HG02973 (cell line): ENCODE results near the gene CBARP.

Source experiments
- ATAC-seq: cut with Tn5 transposase; IDR thresholded peaks from one replicate; pipeline ENCODE4 v1.9.1; 2021; ENCODE audit warnings: moderate library complexity; ENCODE audit not compliant: unreplicated experiment

Gene CBARP, protein sequence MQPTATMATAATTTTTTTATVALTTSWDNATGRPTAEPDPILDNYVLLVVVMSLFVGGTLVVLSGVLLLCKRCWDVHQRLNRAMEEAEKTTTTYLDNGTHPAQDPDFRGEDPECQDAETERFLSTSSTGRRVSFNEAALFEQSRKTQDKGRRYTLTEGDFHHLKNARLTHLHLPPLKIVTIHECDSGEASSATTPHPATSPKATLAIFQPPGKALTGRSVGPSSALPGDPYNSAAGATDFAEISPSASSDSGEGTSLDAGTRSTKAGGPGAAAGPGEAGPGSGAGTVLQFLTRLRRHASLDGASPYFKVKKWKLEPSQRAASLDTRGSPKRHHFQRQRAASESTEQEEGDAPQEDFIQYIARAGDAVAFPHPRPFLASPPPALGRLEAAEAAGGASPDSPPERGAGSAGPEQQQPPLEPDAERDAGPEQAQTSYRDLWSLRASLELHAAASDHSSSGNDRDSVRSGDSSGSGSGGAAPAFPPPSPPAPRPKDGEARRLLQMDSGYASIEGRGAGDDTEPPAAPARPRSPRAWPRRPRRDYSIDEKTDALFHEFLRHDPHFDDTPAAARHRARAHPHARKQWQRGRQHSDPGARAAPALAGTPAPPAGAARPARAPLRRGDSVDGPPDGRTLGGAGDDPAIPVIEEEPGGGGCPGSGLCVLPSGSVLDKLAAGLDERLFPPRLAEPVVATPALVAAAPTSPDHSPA

DNA sequence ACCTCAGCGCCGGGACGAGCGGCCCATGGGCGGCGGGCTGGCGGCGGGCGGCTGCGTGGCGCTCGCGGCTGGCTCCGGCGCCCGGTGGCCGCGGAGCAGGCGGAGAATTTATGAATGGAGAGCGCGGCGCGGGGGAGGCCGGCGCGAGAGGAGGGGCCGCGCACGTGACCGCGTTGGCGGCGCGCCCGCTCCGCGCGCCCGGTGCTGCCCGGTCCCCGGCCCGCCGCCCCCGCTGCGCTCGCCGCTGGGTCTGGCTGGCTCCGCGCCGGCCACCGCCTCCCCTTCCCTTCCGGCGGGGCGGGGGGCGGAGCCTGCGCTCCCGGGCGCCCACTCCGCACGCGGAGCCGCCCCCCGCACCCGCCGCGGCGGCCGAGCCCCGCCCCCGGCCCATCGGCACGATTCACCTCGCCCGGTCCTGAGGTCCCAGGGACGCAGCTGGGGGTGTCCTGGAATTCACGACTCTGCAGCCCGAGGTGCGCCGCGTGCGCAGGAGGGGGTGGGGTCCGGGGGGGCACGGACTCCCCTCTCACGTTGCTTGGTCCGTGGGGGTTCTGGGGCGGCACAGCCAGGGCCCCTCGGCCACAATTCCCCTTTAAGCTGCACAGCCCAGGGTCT lies at the start of gene CBARP:
Gene CBARP (minus strand): TSS at position 252 of the 615 bp plus-strand sequence. CDS start 1,905 bp downstream, outside the sequence.
- no peak for ATAC-seq

DNA sequence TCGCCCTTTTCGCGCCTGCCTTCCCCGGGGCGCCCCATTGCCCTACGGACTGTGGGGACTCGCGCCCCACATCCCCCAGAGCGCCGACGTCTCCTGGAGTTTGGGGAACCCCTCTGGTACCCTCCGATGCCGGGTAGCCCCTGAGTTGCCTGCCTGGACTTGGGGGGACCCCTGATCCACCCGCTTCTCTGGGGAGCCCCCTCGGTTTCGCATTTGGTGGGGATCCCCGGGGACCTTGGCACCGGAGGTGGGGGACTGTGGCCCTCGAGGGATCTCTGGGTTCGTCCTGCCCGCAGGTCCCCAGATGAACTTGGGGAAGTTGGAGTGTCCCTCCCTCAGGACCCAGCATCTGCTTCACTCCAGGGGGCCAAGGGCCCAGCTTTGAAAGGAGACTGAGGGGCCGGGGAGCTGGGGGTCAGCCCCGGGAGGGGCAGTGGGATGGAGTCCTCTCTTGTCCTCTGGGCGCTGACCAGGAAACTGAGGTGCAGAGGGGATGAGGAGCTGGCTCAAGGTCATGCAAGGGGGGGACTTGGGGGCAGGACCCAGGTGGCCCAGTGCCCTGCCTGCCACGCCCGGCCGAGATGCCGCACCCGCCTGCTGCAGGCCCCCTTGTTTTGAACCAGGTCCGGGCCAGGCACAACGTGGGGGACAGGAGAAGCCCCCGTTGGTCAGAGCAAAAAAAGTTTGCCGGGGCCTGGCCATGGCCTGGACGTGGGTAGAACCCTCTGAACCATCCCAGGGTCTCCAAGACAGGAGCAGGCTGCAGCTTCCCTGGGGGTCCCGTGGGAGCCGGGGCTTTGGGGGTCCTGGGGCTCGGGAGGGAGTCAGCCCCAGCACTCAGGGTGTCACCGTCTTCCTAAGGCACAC lies 48.9 kb upstream of the CBARP start:
- no peak for ATAC-seq

DNA sequence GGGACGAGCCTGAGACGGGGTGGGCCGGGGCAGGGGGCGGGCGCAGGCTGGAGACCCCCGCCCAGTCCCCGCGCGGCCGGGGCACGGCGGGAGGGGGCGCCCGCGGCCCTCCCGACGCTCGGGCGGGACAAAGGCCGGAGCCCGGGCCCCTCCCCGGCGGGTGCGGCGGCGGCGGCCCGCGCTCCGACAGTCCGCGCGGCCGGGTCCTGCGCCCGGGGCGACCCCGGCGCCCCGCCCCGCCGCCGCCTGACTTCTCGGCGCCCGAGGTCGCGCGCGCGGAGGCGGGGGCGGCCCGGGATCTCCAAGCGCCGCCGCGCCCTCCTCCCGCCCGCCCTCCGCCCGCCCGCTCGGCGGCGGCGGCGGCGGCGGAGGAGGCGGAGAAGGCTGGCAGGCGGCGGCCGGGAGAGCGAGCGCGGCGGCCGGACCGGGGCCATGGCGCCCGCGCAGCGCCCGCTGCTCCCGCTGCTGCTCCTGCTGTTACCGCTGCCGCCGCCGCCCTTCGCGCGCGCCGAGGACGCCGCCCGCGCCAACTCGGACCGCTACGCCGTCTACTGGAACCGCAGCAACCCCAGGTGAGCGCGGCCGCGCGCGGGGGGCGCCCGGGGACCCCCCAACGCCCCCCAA lies 48.0 kb upstream of the CBARP start, which contains the start of gene EFNA2:
Gene EFNA2 (plus strand): TSS at position 137 of the 624 bp plus-strand sequence. CDS start 296 bp downstream, at position 433.
- ATAC-seq, result no peak

DNA sequence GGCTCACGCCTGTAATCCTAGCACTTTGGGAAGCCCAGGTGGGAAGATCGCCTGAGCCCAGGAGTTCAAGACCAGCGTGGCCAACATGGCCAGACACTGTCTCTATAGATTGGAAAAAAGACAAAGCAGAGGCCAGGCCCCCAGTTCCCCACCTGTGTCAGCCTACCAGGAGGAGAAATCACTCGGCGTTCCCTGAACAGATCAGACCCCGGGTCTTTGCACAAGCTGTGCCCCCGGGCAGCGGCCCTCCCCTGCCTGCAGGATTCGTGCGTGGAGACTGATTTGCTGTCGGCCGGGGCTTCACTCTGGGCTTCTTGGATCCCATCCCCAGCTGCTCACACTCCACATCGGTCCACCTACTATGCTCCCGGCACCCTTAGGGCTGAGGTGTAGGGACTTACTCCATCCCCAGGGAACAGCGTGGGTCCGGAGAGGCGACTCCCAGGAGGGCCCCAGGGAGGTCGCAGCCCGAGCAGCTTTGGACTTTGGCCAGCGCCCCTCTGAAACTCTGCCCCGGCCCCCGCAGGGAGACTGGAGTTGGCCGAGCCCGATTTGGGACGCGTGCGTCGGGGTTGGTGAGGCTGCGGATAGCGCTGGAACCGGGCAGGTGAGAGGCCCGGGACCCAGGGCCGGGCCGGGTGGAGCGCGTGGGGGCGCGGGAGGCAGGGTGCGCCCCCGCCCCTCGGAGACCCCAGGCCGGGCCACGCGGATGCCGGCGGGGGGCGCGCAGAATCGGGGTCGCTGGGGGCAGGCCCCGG lies 47.4 kb upstream of the CBARP start:
- ATAC-seq, result no peak

DNA sequence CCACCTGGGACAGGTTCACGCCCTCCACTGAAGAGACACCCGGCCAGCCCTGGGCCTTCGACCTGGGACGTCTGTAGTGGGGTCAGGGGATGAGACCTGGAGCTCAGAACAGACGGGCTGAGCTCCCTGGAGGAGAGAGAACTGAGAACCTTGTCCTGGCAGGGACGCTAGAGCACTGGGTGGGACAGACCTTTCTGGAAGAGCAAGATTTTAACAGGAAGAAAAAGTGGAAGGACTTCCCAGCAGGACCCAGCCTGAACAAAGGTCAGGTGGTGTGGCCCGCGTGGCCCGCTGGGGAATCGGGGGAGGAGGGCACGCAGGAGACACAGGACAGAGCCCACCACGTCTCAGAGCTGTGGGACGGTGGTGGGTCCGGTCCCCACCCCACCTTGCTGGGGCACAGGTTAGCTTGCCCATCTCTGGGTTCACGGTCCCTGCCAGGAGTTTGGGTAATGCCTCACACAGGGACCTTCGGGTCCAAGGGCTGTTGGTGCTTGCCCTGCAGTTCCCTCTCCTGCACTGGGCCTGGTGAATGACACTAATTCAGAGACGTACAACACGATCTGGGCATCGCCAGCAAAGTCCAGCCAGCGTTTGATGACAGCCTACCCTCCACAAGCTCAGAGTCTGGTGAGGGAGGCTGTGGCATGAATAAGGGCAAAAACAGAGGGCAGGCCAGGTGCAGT lies 46.6 kb upstream of the CBARP start:
- no peak for ATAC-seq

DNA sequence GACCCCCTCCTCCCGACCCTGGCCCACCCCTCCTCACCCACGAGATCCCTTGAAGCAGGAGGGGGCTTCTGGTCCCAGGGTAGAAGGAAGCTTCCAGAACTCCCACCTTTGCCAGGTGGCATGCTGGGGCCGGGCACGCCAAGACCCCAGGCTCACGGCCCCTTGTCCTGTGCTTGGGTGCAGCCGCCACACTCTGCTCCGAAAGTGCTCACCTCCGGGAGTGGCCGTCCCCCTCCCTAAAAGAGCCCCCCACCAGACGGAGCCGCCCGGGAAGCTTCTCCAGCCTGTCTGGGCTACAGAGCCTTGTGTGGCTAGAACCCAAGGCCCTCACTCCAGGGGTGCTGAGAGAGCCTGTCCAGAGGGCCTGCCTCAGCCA lies 46.1 kb upstream of the CBARP start:
- ATAC-seq, result no peak

DNA sequence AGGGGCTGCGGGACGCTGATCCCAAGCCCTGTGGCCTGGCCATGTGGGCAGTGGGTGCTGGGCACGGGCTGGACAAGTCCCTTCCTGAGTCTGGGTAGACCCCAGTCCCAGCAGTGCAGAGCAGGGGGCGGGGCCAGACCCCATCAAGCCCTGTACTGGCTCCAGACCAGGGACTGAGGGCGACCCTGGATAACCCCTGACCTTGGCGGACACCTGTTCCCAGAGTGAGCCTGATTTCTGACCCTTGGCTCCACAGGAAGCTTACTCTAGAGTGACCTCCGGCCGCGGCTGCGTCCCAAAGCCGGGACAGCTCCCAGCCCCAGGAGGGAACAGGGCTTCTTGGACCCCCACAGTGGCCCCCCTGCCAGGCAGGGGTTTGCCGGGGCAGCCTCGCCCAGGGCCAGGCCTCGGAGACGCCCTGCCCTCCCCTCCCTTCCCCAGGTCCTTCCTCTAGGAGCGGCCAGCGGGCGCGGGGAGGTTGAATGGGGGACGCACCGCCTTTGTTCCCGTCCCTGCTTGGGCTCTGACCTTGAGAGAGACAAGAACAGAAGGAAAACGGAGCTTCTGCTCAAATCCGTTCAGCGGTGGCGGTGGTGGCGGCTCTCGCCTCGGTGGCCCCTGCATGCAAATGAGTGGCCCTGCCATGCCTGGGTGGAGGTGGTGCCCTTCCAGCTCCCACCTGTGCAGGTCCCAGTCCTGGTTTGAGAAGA lies 45.6 kb upstream of the CBARP start:
- no peak for ATAC-seq

DNA sequence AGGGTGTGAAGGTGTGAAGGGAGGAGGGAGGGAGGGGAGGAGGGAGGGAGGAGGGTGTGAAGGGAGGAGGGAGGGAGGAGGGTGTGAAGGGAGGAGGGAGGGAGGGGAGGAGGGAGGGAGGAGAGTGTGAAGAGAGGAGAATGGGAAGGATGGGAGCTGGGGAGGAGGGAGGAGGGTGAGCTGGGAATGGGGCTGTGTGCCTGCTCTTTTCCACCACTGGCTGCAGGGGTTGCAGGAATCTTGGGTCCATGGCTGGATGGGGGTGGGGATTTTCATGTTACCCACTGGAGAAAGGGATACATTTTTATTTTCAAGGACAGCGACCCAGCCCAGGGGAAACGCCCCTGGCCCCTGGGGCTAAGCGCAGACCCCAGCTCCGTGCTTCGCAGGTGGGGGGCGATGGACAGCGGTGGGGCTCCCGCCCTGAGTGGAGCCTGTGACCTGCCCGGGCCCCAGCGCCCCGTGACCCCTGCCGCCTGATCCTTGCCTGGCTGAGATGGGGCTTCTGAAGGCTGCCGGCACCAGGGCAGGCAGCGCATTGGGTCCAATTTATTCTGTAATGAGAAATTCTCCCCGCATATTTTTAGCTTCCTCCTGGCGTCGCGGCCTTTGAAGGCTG lies 44.9 kb upstream of the CBARP start:
- no peak for ATAC-seq

DNA sequence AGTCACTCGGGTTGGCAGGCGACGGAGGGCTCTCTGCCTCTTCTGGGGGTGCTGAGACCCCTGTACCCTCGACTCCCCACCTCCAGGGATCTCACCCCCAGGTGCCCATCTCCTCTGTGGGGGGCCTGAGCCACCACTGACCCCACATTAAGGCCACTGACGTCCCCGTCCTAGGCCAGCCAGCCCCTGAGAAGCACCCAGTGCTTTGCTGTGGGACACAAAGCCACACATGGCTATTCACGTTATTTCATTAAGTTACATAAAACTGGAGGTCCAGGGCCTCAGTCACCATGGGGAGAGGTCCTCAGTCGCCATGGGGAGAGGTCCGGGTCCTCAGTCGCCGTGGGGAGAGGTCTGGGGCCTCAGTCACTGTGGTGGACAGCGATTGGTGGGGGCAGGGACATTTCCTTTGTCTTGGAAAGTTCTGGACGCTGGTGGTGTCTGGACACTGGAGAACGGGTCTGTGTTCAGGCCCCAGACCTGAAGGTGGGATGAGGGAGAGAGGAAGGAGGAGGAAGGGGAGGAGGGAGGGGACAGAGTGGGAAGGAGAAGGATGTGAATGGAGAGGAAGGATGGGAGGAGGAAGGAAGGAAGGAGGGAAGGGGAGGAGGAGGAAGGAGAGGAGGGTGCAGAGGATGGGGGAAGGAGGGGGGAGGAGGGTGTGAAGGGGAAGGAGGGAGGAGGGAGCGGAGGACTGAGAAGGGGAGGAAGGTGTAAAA lies 43.9 kb upstream of the CBARP start:
- ATAC-seq, result no peak

DNA sequence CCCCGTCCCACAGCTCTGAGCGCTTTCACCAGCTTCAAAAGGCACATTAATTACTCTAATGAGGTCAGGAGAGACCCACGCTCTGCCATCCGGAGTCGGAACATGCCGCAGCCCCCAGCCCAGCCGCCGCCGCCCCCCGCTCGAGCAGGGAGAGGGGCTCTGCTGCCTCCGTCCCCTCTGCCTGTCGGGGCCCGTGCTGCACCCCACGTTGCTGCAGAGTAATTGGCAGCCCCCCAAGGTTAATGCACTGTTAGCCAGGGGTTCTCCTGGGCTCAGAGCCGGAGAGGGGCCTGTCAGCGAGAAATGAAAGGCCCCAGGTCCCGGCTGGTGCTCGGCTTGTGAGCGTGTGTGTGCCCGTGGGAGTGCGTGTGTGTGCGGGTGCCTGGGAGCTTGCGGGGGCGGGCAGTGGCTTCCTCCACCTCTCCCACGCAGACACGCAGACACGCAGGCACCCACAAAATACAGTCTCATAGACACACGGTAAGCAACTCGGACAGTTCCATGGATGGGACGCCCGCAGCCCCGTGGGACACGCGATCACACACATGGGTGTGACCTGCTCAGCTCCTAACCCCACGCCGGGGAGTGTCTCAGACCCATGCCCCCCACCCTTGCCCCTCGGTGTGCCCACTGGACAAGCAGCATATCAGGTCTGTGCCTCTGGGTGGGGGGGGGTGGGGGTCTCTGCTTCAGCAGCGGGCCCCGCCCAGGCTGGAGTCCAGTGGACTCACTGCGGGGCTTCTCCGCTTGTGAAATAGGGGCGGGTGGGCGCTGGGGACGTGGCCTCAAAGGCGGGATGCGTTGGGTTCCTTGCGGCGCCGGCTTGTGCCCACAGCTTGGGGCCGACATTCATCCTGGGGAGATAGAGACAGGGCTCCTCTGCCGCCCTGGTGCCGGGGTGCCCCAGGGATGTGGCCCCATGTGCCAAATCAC lies 43.1 kb upstream of the CBARP start:
- no peak for ATAC-seq

DNA sequence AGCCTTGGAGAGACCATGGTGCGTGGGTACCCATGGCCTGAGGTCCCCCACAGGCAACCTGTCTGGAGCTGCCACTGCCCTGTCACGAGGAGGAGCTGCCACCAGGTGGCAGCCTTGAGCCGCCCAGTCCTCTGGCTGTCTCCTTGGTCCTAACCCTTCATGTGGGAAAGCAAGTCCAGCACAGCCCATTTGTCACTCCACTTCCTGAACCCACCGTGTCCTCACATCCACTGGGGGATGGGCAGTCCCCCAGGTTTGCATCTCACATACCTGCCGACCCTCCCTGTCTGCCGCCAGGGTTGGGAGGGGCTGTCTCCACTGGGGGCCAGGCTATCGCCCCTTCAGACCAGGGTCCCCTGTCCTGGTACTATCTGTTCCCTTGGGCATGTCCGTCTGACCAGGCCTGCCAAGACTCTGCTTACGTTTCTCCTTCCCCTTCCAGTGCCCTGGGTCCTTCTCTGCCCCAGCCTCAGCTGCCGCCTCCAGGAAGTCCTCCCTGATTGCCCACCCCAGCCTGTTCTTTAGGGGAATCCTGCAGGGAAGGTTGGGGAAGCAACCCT lies 42.1 kb upstream of the CBARP start:
- no peak for ATAC-seq

DNA sequence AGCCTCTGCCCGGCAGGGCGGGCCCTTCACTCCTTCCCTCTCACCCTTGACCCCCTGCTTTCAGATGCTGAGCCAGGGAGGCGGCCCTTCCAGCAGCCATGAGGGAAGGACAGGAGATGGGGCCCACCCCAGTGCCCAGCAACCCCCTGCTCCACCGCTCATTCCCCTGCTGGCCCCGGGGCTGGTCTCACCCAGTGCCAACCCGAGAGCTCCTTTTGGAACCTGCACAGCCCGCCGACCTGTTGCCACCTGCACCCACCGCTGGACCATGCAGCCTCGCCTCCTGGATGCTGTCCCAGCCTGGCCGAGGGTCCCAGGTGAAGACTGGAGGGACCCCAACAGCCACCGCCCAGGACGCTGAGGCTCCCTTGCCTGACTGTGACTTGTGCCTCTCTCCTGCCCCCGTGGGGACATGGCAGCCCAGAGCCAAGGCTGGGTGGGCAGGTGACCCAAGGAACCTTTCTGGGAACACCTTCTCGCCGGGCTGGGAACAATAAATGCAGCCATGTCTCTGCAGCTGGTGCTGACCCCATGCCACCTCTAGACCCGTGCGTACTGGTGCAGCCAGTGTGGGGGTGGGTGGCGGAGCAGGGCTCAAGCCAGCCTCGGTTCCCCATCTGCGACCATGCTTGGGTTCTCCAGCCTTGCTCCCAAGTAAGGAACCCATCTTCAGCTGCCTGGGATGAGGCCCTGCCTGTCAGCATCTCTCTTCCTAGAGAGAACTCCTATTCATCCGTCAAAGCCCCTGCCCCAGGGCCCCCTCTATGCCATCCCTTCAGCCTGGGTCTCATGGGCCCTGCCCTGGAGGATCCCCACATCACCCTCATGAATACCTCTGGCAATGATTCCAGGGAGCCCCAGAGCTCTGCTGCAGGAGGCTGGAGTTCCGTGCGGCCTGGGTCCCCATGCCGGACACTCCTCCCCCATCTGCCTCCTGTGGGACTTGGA lies 41.2 kb upstream of the CBARP start:
- ATAC-seq, result no peak

DNA sequence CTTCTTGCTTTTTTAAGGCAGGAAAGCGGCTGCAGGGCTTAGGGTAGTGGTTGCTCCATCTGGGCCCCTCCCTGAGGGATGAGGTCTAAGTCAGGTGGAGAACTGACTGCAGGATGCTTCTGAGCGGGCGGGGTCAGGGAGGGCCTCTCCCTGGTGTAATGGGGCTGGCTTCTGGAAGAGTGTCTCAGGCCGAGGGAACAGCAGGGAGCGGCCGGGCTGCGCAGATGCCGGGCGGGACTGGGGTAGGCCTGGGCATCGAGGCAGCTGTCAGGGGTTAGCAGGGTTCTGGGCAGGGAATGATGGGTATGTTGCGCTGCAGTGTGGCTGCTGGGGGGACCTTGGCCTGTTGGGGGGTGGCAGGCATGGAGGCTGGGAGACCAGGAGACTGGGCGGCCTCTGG lies 40.3 kb upstream of the CBARP start:
- no peak for ATAC-seq

DNA sequence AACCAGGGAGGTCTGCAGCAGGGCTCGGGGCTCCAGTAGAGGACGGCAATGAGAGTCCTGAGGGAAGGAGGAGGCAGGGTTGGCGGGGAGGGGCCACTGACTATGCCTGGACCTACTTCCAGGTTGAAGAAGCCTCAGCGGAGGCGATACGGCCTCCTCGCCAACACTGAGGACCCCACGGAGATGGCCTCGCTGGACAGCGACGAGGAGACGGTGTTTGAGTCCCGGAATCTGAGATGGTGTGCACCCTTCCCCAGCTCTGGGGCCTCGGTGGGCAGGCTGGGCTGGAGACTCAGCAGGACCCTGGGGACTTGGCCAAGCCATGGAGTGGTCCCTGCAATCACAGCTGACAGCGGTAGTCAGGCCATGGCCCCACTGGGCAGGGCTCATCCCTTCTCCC lies 39.3 kb upstream of the CBARP start:
- ATAC-seq, result no peak

DNA sequence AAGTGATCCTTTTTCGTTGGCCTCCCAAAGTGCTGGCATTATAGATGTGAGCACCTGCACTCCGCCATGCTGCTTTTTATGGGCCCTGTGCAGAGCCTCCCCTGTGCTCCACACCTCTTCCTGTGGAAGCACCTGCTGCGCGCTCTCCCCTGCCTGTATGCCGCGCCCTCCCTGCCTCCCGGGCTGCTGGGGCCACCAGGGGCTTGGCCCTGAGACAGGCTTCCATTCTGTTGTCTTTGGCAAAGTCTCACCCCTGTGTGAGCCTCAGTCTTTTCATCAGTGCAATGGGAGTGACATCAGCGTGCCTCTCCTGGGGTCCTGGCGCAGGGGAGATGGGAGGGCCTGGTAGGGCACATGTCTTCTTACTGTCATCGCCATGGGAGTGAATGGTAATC lies 38.8 kb upstream of the CBARP start:
- no peak for ATAC-seq
